GM19328 (cell line): ENCODE results near the gene PITX2.
A peak's percentile ranks its signal among the peaks of the same experiment; 100 is the strongest.

Experiments used
- ATAC-seq: cut with Tn5 transposase; IDR thresholded peaks from one replicate; pipeline ENCODE4 v1.9.1; 2021; ENCODE audit warnings: mild to moderate bottlenecking, moderate library complexity; ENCODE audit not compliant: unreplicated experiment

The PITX2 gene

GRCh38 chr4:110636680-110637407 is 14.0 kb upstream of the PITX2 start:
- no peak for ATAC-seq

DNA sequence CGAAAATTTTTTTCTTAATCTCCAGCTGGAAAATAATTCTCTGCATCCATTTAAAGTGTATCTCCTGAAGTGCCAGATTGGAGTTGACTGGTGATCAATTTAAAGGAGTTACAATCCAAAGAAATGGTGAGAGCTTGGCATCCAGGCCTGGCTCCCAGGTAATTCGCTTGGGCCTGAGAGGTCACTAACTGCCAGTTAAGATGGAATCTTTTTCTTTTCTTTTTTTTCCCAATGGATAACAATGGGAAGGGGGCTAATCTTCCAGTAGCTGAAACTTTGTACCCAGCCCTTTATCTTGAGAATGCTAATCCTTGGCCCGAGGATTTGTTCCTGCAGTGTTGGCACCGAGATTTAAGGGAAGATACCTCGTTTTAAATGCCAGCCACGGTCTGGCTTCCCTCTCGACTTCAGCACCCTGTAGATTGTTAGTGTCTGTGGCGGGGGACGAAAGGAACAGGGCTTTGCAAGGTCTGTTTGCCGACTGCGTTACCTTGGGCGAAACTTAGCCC is 13.3 kb upstream of the PITX2 start:
- ATAC-seq, result no peak

GRCh38 chr4:110635163-110635865 is 12.4 kb upstream of the PITX2 start:
- no peak for ATAC-seq

DNA sequence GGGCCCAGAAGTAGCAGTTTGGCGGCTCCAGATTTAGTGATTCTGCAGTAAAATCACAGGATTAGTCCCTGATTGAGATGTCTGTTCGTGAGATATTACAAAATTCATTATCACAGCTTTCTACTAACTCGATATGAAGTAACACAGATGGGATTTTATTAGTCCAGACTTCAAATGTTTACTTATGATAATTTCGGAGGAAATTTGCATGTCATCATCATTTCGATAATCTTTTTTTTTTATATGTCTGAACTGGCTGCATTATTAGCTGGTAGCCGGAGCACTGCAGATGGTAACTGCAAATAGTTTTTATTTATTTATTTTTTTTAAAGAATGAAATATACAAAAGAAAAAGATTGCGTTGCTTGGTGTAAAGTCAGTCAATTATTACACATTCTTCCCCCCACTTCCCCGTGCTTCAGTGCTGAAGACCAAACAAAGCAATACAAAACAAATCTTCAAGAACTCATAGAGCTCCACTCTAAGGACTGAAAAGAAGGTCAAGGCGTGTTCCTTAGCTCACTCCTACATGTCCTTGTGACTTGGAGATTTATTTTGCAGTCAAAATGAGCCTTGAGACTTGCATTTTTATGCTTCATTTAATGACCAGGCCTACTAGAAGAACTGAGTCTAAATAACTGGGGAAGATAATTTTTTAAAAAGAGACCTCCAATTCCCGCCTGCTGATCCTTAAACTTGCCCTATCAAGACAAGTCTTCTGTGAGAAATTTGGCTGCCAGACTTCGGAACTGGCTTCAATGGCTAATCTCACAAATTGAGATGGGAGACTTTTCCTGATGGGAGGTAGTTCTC is 11.7 kb upstream of the PITX2 start:
- no peak for ATAC-seq

- ATAC-seq, result no peak
Observed at GRCh38 chr4:110633358-110634341, 10.8 kb upstream of the PITX2 start.

- ATAC-seq, result no peak
Observed at GRCh38 chr4:110632506-110633357, 9.9 kb upstream of the PITX2 start.

GRCh38 chr4:110631584-110632505 is 9.0 kb upstream of the PITX2 start:
- ATAC-seq, result peak; percentile 87

DNA sequence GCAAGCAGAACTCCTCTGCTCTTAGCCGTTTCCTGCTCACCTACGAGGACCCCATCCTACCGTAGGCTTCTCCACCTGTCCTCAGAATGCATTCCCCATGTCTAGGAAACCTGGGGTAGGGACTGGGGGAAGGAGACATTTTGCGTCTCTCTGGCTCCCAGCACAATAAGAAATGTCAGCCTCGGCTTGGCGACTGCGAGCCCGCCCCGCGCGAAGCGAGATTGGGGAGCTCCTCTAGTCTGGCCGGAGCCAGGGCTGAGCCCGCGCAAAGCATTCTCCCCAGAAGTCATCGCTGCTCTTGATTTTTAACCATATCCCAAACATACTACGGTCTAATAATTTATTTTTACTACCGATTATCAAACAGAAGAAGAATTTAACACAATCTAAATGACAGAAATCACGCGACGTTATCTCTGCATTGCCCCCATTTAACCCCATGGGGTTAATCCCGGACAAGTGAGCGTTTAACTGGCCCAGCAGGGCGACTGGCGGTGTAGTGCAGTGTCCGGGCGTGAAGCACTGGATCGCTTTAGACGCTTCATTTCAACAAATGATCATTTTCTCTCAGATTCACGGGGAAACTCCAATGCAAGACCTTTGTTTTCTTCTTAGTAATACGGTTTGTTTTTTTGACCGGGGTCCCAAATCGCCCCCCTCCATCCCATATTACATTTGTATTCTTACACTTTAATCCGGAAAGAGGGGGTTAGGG is 8.0 kb upstream of the PITX2 start:
- no peak for ATAC-seq

GRCh38 chr4:110629780-110630687 is 7.2 kb upstream of the PITX2 start:
- no peak for ATAC-seq

DNA sequence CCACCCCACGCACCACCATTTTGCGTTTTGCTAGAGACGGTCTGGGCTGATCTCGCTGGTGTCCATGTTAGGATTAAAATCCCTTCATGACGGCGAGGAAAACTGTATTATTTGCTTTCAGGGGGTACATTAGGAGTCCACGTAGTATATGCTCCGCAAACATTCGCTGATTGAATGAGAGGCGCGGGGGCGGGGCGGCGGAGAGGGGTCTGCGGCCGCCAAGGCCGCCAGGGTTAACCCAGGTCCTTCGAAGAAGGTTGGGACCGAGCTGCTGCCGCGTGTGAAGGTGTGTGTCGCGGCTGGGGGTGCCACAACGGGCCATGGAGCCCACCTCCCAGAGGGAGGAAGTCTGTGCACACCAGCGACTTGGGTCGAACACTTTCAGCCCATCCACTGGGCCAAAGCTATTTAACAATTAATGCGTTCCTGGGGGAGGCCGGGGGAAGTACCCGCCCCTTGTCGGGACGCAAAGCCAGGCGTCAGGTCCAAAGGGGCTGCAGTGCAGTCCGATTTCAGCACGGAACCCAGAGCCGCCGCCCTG is 6.4 kb upstream of the PITX2 start:
- ATAC-seq, result no peak

GRCh38 chr4:110628663-110629213 is 5.9 kb upstream of the PITX2 start:
- no peak for ATAC-seq

GRCh38 chr4:110627977-110628662 is 5.2 kb upstream of the PITX2 start:
- no peak for ATAC-seq

DNA sequence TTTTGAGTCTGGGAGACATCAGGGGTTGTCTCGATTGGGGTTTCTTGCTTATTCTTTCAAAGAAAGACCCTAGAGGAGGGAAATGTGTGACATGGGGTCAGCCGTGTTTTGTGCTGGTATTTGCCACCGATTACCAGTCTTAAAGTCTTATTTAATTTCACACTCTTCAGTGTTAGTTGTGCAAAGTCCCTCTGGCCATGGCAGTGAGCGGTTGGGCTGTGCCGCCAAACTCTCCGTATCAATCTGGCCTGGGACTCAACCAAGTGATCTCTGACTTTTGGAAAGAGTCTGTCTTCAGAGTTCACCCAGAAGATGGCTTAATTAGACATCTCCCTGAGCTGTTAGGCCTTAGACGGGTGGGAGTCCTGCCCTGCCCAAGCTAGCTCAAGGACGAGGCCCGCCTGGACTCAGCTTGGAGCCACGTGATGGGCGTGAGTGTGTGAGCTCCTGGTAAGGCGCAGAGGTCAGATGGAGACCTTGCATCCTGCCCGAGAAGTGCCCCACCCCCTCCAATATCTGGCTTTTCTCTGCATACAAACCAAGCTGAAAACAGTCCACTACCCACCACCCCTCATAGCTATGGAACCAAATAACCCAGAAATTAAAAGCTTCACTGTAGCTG is 3.8 kb upstream of the PITX2 start:
- no peak for ATAC-seq

GRCh38 chr4:110625576-110626257 is 2.8 kb upstream of the PITX2 start:
- ATAC-seq, result no peak
